ENCODE measurements around the gene SDK1. TPM values are rescaled to one million over a fixed set of nuclear protein-coding genes. Genes with fewer than 3 reads are reported as not detected.

SDK1 gene
- total and polyA plus RNA-seq, 10 of the 15 experiments (the other 5 are each of a cell fraction or from before 2014, with no cell fraction given): 0.14 to 0.33 TPM; not detected in 8

- ChIA-PET CTCF (no interaction called here), POLR2A (no interaction called here), SMC1A (ENCODE audit: uncharacterized antibody, unreplicated experiment) (no interaction called here), RAD21 (ENCODE audit: unreplicated experiment) (interaction anchor here (0.7 kb wide), 1 partner anchor 588 kb away, joined by 3 read pairs; no protein-coding TSS in a partner anchor)
- no peak for DNase-seq (ENCODE audit: low read depth, low spot score)
- no peak for TF ChIP-seq LARP7 (IDR thresholded peaks at IDR 0.05)
- TF ChIP-seq IRF4 (IDR thresholded peaks at IDR 0.05; ENCODE audit: low read depth, low read length): no peak
- TF ChIP-seq ZNF24 (IDR thresholded peaks at IDR 0.05): no peak
- TF ChIP-seq HSF1 (IDR thresholded peaks at IDR 0.05; ENCODE audit: low read depth, low read length): no peak
- TF ChIP-seq YBX1 (IDR thresholded peaks at IDR 0.05): no peak
- TF ChIP-seq EED (IDR thresholded peaks at IDR 0.05; ENCODE audit: low read depth): no peak
- no peak for TF ChIP-seq BACH1 (IDR thresholded peaks at IDR 0.05; ENCODE audit: borderline replicate concordance)
- no peak for TF ChIP-seq SKIL (IDR thresholded peaks at IDR 0.05; ENCODE audit: low read depth, poor library complexity, severe bottlenecking)
- no peak for TF ChIP-seq SRF (IDR thresholded peaks at IDR 0.05; ENCODE audit: low read depth in 2 of 2, low read length in 2 of 2)
- ATAC-seq: no peak
- intact Hi-C loops (cut with micrococcal nuclease; ENCODE audit: unreplicated experiment): no loop called here
- Histone ChIP-seq H3K9ac (ENCODE audit: control insufficient read depth, insufficient read depth, low read length) (no peak overlapping the region), H3K79me2 (ENCODE audit: control insufficient read depth, insufficient read depth, low read length) (no peaks in the 10 kb centered on the region), H3K9me3 (replicated peaks; ENCODE audit: control insufficient read depth, insufficient read depth, low read length) (no peaks in the 10 kb centered on the region), H3K36me3 (ENCODE audit: control insufficient read depth in 2 of 2, insufficient read depth in 2 of 2, low read length in 1 of 2) (no peaks in the 10 kb centered on the region), H3K4me2 (ENCODE audit: control insufficient read depth, insufficient read depth) (no peak overlapping the region), H3K4me1 (ENCODE audit: control insufficient read depth, insufficient read depth, low read length) (no peaks in the 10 kb centered on the region), H3K4me3 (no peak overlapping the region), H4K20me1 (ENCODE audit: control insufficient read depth, insufficient read depth) (no peaks in the 10 kb centered on the region), H3K27me3 (replicated peaks in 1 of 2; ENCODE audit: control insufficient read depth in 2 of 2, insufficient read depth in 2 of 2, low read length in 1 of 2) (no peaks in the 10 kb centered on the region), H3K27ac (ENCODE audit: control insufficient read depth, insufficient read depth) (no peak overlapping the region), H2AFZ (ENCODE audit: control insufficient read depth, low read depth, low read length) (no peak overlapping the region)
- 46% methylated on average over 3 of the region's 3 CpGs for WGBS (ENCODE audit: insufficient coverage, insufficient replicate concordance, low lambda C conversion rate, missing lambda C conversion rate)
- no TSS peak for BruUV-seq (replicated peaks)
- in situ Hi-C loops (cut with MboI): no loop called here
- no peak for FAIRE-seq
These were observed 152.3 kb downstream of the SDK1 start for GRCh38 chr7:3453398-3453797.

Measured in GM12878 (cell line).